Gastroesophageal sphincter (tissue), 3 donors: ENCODE data around the gene ABHD5.
A peak's percentile ranks its signal among the peaks of the same experiment; 100 is the strongest.

Experiments
- CTCF ChIP-seq, 4 experiments: fragments of 200-600 bp in 2 of 4; fragments of 450-650 bp in 2 of 4; sonication (generic) in 1 of 4; IDR thresholded peaks; one replicate each; pipeline ENCODE4 v1.5.1; 2017 to 2019; ENCODE audit warnings: antibody characterized with exemption in 4 of 4, mild to moderate bottlenecking in 2 of 4, moderate library complexity in 2 of 4
- EP300 ChIP-seq: sonication (generic); formaldehyde crosslinking; IDR thresholded peaks from one replicate; pipeline ENCODE4 v1.6.1; 2017; ENCODE audit warnings: antibody characterized with exemption, mild to moderate bottlenecking
- POLR2A ChIP-seq, 2 donors: fragments of 450-650 bp; IDR thresholded peaks; one replicate each; pipeline ENCODE4 v1.6.1; 2017; ENCODE audit warnings: antibody characterized with exemption in 2 of 2, mild to moderate bottlenecking in 2 of 2, moderate library complexity in 1 of 2
- POLR2AphosphoS5 ChIP-seq: sonication (generic); formaldehyde crosslinking; IDR thresholded peaks from one replicate; pipeline ENCODE4 v1.6.1; 2017; ENCODE audit warnings: antibody characterized with exemption

- TF ChIP-seq EP300: no peak
- TF ChIP-seq CTCF (IDR thresholded peaks at IDR 0.05): peak; percentile 81 to 96 (median 94)
- peak; percentile 89 for TF ChIP-seq POLR2AphosphoS5
- no peak for TF ChIP-seq POLR2A (IDR thresholded peaks at IDR 0.05)
These were observed 78.6 kb downstream of the ABHD5 start for GRCh38 chr3:43769097-43769884.
